Fibroblast of the aortic adventitia (primary cell): ENCODE data around the gene SLX9. TPM values are rescaled to one million over a fixed set of nuclear protein-coding genes. Genes with fewer than 3 reads are reported as not detected.

Experiments used
- DNase-seq: peaks from one replicate; pipeline ENCODE4 v3.0.0-alpha.2; 2010; ENCODE audit warnings: low read depth
- H3K4me3 ChIP-seq: 2 replicates; pipeline ENCODE4 v1.5.1; 2011; ENCODE audit warnings: low read depth, mild to moderate bottlenecking, control low read depth, low read length, moderate library complexity
- CTCF ChIP-seq: IDR thresholded peaks from 2 replicates; pipeline ENCODE4 v1.5.1; 2011; ENCODE audit warnings: mild to moderate bottlenecking, low read length, control low read depth, inconsistent platforms; ENCODE audit not compliant: insufficient read depth
- total RNA-seq: library from RNA; depleted of rRNA; stranded (reverse); fragments of >200 nt; gene quantifications from 2 replicates; pipeline ENCODE4 v1.2.3, GENCODE V29; 2012; ENCODE audit warnings: low replicate concordance

SLX9 gene
- total RNA-seq, 1 donor: 6.0 TPM

- no peak for TF ChIP-seq CTCF
- DNase-seq: no peak
- no peak overlapping the region for H3K4me3 ChIP-seq
These were observed 9.4 kb downstream of the SLX9 start for GRCh38 chr21:44949161-44949778.

- no peak overlapping the region for H3K4me3 ChIP-seq
- TF ChIP-seq CTCF: peak; percentile 89
- peak; percentile 70 for DNase-seq
These were observed 10.0 kb downstream of the SLX9 start for GRCh38 chr21:44949779-44950198.

GRCh38 chr21:44950351-44950750 is 10.5 kb downstream of the SLX9 start:
- no peak for TF ChIP-seq CTCF
- no peak overlapping the region for H3K4me3 ChIP-seq
- DNase-seq: no peak

GRCh38 chr21:44951186-44951915 is 11.5 kb downstream of the SLX9 start:
- no peak for DNase-seq
- TF ChIP-seq CTCF: no peak
- no peak overlapping the region for H3K4me3 ChIP-seq

GRCh38 chr21:44952116-44952928 is 12.5 kb downstream of the SLX9 start:
- DNase-seq: no peak
- H3K4me3 ChIP-seq: no peak overlapping the region
- TF ChIP-seq CTCF: no peak

- DNase-seq: no peak
- TF ChIP-seq CTCF: no peak
- H3K4me3 ChIP-seq: no peak overlapping the region
These were observed 13.2 kb downstream of the SLX9 start for GRCh38 chr21:44952929-44953627.
